ENCODE data around the gene HPCAL1. TPM values are rescaled to one million over a fixed set of nuclear protein-coding genes. Genes with fewer than 3 reads are reported as not detected.

Gene HPCAL1
- total RNA-seq, 1 experiment from 2014 or later = 35.1 TPM

GRCh38 chr2:10306901-10307463 lies 4.3 kb downstream of the HPCAL1 start:
- no TSS peak for BruUV-seq (replicated peaks)
- Mint-ChIP-seq H3K27me3 (ENCODE audit: unreplicated experiment) (no peaks in the 10 kb centered on the region), H3K36me3 (ENCODE audit: insufficient read depth, unreplicated experiment) (peaks cover 19% of the 10 kb centered on the region), H3K4me3 (ENCODE audit: low read depth, unreplicated experiment) (no peak overlapping the region), H3K27ac (ENCODE audit: unreplicated experiment) (no peak overlapping the region), H3K4me1 (ENCODE audit: low read depth, unreplicated experiment) (peaks cover 32% of the 10 kb centered on the region), H3K9me3 (ENCODE audit: low read depth, unreplicated experiment) (no peaks in the 10 kb centered on the region)
- TF ChIP-seq, protein P1, sequence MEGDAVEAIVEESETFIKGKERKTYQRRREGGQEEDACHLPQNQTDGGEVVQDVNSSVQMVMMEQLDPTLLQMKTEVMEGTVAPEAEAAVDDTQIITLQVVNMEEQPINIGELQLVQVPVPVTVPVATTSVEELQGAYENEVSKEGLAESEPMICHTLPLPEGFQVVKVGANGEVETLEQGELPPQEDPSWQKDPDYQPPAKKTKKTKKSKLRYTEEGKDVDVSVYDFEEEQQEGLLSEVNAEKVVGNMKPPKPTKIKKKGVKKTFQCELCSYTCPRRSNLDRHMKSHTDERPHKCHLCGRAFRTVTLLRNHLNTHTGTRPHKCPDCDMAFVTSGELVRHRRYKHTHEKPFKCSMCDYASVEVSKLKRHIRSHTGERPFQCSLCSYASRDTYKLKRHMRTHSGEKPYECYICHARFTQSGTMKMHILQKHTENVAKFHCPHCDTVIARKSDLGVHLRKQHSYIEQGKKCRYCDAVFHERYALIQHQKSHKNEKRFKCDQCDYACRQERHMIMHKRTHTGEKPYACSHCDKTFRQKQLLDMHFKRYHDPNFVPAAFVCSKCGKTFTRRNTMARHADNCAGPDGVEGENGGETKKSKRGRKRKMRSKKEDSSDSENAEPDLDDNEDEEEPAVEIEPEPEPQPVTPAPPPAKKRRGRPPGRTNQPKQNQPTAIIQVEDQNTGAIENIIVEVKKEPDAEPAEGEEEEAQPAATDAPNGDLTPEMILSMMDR (IDR thresholded peaks at IDR 0.05; ENCODE audit: unreplicated experiment) = no peak
- DNase-seq = no peak
- intact Hi-C loops (cut with micrococcal nuclease; ENCODE audit: unreplicated experiment) = no loop called here
- CTCF ChIA-PET = interaction anchor here (5.7 kb wide), 1 partner anchor 101 kb away, joined by 41 read pairs; no protein-coding TSS in a partner anchor

GRCh38 chr2:10307561-10308156 lies 5.0 kb downstream of the HPCAL1 start:
- intact Hi-C loops (cut with micrococcal nuclease; ENCODE audit: unreplicated experiment) = no loop called here
- TF ChIP-seq, protein P1 (IDR thresholded peaks at IDR 0.05; ENCODE audit: unreplicated experiment) = no peak
- H3K36me3 Mint-ChIP-seq (ENCODE audit: insufficient read depth, unreplicated experiment) = peaks cover 19% of the 10 kb centered on the region
- H3K9me3 Mint-ChIP-seq (ENCODE audit: low read depth, unreplicated experiment) = no peaks in the 10 kb centered on the region
- DNase-seq = no peak
- peaks cover 32% of the 10 kb centered on the region for H3K4me1 Mint-ChIP-seq (ENCODE audit: low read depth, unreplicated experiment)
- H3K27ac Mint-ChIP-seq (ENCODE audit: unreplicated experiment) = peak overlapping the region; percentile 8
- CTCF ChIA-PET = interaction anchor here (5.7 kb wide), 1 partner anchor 100 kb away, joined by 41 read pairs; no protein-coding TSS in a partner anchor
- H3K4me3 Mint-ChIP-seq (ENCODE audit: low read depth, unreplicated experiment) = no peak overlapping the region
- no peaks in the 10 kb centered on the region for H3K27me3 Mint-ChIP-seq (ENCODE audit: unreplicated experiment)
- no TSS peak for BruUV-seq (replicated peaks)

- H3K9me3 Mint-ChIP-seq (ENCODE audit: low read depth, unreplicated experiment) = no peaks in the 10 kb centered on the region
- H3K4me3 Mint-ChIP-seq (ENCODE audit: low read depth, unreplicated experiment) = no peak overlapping the region
- no peak for DNase-seq
- TF ChIP-seq, protein P1 (IDR thresholded peaks at IDR 0.05; ENCODE audit: unreplicated experiment) = no peak
- H3K27ac Mint-ChIP-seq (ENCODE audit: unreplicated experiment) = no peak overlapping the region
- BruUV-seq (replicated peaks) = no TSS peak
- H3K27me3 Mint-ChIP-seq (ENCODE audit: unreplicated experiment) = no peaks in the 10 kb centered on the region
- CTCF ChIA-PET = interaction anchor here (0.6 kb wide), 1 partner anchor 348 kb away, joined by 3 read pairs; no protein-coding TSS in a partner anchor
- H3K4me1 Mint-ChIP-seq (ENCODE audit: low read depth, unreplicated experiment) = peaks cover 32% of the 10 kb centered on the region
- peaks cover 8% of the 10 kb centered on the region for H3K36me3 Mint-ChIP-seq (ENCODE audit: insufficient read depth, unreplicated experiment)
- intact Hi-C loops (cut with micrococcal nuclease; ENCODE audit: unreplicated experiment) = no loop called here
These were observed 6.2 kb downstream of the HPCAL1 start for GRCh38 chr2:10308866-10309265.

- H3K27ac Mint-ChIP-seq (ENCODE audit: unreplicated experiment) = no peak overlapping the region
- no TSS peak for BruUV-seq (replicated peaks)
- H3K9me3 Mint-ChIP-seq (ENCODE audit: low read depth, unreplicated experiment) = no peaks in the 10 kb centered on the region
- CTCF ChIA-PET = interaction anchor here (0.6 kb wide), 1 partner anchor 348 kb away, joined by 3 read pairs; no protein-coding TSS in a partner anchor
- TF ChIP-seq, protein P1 (IDR thresholded peaks at IDR 0.05; ENCODE audit: unreplicated experiment) = no peak
- H3K4me3 Mint-ChIP-seq (ENCODE audit: low read depth, unreplicated experiment) = no peak overlapping the region
- no peak for DNase-seq
- peaks cover 4% of the 10 kb centered on the region for H3K36me3 Mint-ChIP-seq (ENCODE audit: insufficient read depth, unreplicated experiment)
- H3K4me1 Mint-ChIP-seq (ENCODE audit: low read depth, unreplicated experiment) = peaks cover 32% of the 10 kb centered on the region
- H3K27me3 Mint-ChIP-seq (ENCODE audit: unreplicated experiment) = no peaks in the 10 kb centered on the region
- intact Hi-C loops (cut with micrococcal nuclease; ENCODE audit: unreplicated experiment) = no loop called here
These were observed 6.6 kb downstream of the HPCAL1 start for GRCh38 chr2:10309286-10309685.
